ENCODE results near the gene DRAP1.

DRAP1 gene

GRCh38 chr11:65928667-65929066 lies 9.4 kb downstream of the DRAP1 start:
- H3K9me3 ChIP-seq (ENCODE audit: insufficient read depth, low read length): no peaks in the 10 kb centered on the region
- TF ChIP-seq SUZ12 (IDR thresholded peaks at IDR 0.05; ENCODE audit: extremely low read depth, insufficient read depth, insufficient read length) (no peak), ZNF274 (IDR thresholded peaks at IDR 0.05; ENCODE audit: low read depth, low read length) (no peak), YY1 (IDR thresholded peaks at IDR 0.05; ENCODE audit: insufficient read depth, insufficient read length) (no peak)
- no peaks in the 10 kb centered on the region for H3K27me3 ChIP-seq (ENCODE audit: insufficient read depth, insufficient read length)
- H3K4me3 ChIP-seq (ENCODE audit: insufficient read length, low read depth): no peak overlapping the region
- peaks cover 11% of the 10 kb centered on the region for H3K4me1 ChIP-seq (ENCODE audit: insufficient read depth, insufficient read length)
- no peak overlapping the region for H3K9ac ChIP-seq (ENCODE audit: insufficient read length, low read depth)
- DNase-seq (ENCODE audit: low read depth, low spot score): no peak
- peaks cover 12% of the 10 kb centered on the region for H3K36me3 ChIP-seq (ENCODE audit: insufficient read depth, insufficient read length, low read length)

- H3K4me1 ChIP-seq (ENCODE audit: insufficient read depth, insufficient read length): peaks cover 7% of the 10 kb centered on the region
These were observed 12.7 kb downstream of the DRAP1 start for GRCh38 chr11:65931773-65932557.

GRCh38 chr11:65932558-65932919 lies 13.3 kb downstream of the DRAP1 start:
- DNase-seq (ENCODE audit: low read depth, low spot score): no peak
- no peak for TF ChIP-seq SUZ12 (IDR thresholded peaks at IDR 0.05; ENCODE audit: extremely low read depth, insufficient read depth, insufficient read length)
- TF ChIP-seq YY1 (IDR thresholded peaks at IDR 0.05; ENCODE audit: insufficient read depth, insufficient read length): no peak
- no peak for TF ChIP-seq ZNF274 (IDR thresholded peaks at IDR 0.05; ENCODE audit: low read depth, low read length)
- Histone ChIP-seq H3K27me3 (ENCODE audit: insufficient read depth, insufficient read length) (no peaks in the 10 kb centered on the region), H3K4me3 (ENCODE audit: insufficient read length, low read depth) (no peak overlapping the region), H3K4me1 (ENCODE audit: insufficient read depth, insufficient read length) (peaks cover 5% of the 10 kb centered on the region), H3K9ac (ENCODE audit: insufficient read length, low read depth) (no peak overlapping the region), H3K9me3 (ENCODE audit: insufficient read depth, low read length) (no peaks in the 10 kb centered on the region), H3K36me3 (ENCODE audit: insufficient read depth, insufficient read length, low read length) (no peaks in the 10 kb centered on the region)

More at GRCh38 chr11:65931773-65932557, 12.7 kb downstream of the DRAP1 start:
- no peak for TF ChIP-seq YY1 (IDR thresholded peaks at IDR 0.05; ENCODE audit: insufficient read depth, insufficient read length)
- no peak for TF ChIP-seq ZNF274 (IDR thresholded peaks at IDR 0.05; ENCODE audit: low read depth, low read length)
- TF ChIP-seq SUZ12 (IDR thresholded peaks at IDR 0.05; ENCODE audit: extremely low read depth, insufficient read depth, insufficient read length): no peak
- no peaks in the 10 kb centered on the region for H3K9me3 ChIP-seq (ENCODE audit: insufficient read depth, low read length)
- no peak overlapping the region for H3K4me3 ChIP-seq (ENCODE audit: insufficient read length, low read depth)
- DNase-seq (ENCODE audit: low read depth, low spot score): no peak
- H3K27me3 ChIP-seq (ENCODE audit: insufficient read depth, insufficient read length): no peaks in the 10 kb centered on the region
- no peaks in the 10 kb centered on the region for H3K36me3 ChIP-seq (ENCODE audit: insufficient read depth, insufficient read length, low read length)
- H3K9ac ChIP-seq (ENCODE audit: insufficient read length, low read depth): no peak overlapping the region

GRCh38 chr11:65934014-65934413 lies 14.8 kb downstream of the DRAP1 start:
- Histone ChIP-seq H3K4me1 (ENCODE audit: insufficient read depth, insufficient read length) (peaks cover 3% of the 10 kb centered on the region), H3K4me3 (ENCODE audit: insufficient read length, low read depth) (no peak overlapping the region), H3K36me3 (ENCODE audit: insufficient read depth, insufficient read length, low read length) (no peaks in the 10 kb centered on the region), H3K9ac (ENCODE audit: insufficient read length, low read depth) (no peak overlapping the region), H3K9me3 (ENCODE audit: insufficient read depth, low read length) (no peaks in the 10 kb centered on the region), H3K27me3 (ENCODE audit: insufficient read depth, insufficient read length) (no peaks in the 10 kb centered on the region)
- no peak for DNase-seq (ENCODE audit: low read depth, low spot score)
- TF ChIP-seq SUZ12 (IDR thresholded peaks at IDR 0.05; ENCODE audit: extremely low read depth, insufficient read depth, insufficient read length) (no peak), ZNF274 (IDR thresholded peaks at IDR 0.05; ENCODE audit: low read depth, low read length) (no peak), YY1 (IDR thresholded peaks at IDR 0.05; ENCODE audit: insufficient read depth, insufficient read length) (no peak)

DNA sequence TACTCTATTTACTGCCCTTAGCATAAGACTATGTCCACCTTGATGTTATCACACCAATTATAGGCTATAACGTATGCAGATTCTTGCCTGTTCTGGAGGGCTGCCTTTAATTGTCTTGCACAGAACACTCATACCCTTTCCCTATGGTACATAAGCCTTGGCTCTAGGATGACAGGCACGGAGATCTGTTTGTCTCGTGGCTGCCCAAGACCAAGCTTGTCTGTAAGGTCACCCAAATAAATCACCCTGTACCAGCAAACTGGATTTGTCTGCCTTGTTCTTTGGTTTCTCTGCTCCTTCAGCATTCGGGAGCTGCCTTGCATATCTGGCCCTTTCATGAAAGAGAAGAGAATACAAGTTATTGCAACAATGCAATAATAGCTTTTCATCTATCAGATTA lies 18.5 kb downstream of the DRAP1 start:
- H3K4me3 ChIP-seq (ENCODE audit: insufficient read length, low read depth): no peak overlapping the region
- peaks cover 7% of the 10 kb centered on the region for H3K4me1 ChIP-seq (ENCODE audit: insufficient read depth, insufficient read length)
- no peaks in the 10 kb centered on the region for H3K36me3 ChIP-seq (ENCODE audit: insufficient read depth, insufficient read length, low read length)
- no peaks in the 10 kb centered on the region for H3K27me3 ChIP-seq (ENCODE audit: insufficient read depth, insufficient read length)
- no peak for DNase-seq (ENCODE audit: low read depth, low spot score)
- H3K9ac ChIP-seq (ENCODE audit: insufficient read length, low read depth): no peak overlapping the region
- H3K9me3 ChIP-seq (ENCODE audit: insufficient read depth, low read length): no peaks in the 10 kb centered on the region
- TF ChIP-seq SUZ12 (IDR thresholded peaks at IDR 0.05; ENCODE audit: extremely low read depth, insufficient read depth, insufficient read length) (no peak), YY1 (IDR thresholded peaks at IDR 0.05; ENCODE audit: insufficient read depth, insufficient read length) (no peak), ZNF274 (IDR thresholded peaks at IDR 0.05; ENCODE audit: low read depth, low read length) (no peak)

GRCh38 chr11:65941720-65942310 lies 22.6 kb downstream of the DRAP1 start:
- H3K27me3 ChIP-seq (ENCODE audit: insufficient read depth, insufficient read length): no peaks in the 10 kb centered on the region
- no peak for TF ChIP-seq ZNF274 (IDR thresholded peaks at IDR 0.05; ENCODE audit: low read depth, low read length)
- no peak overlapping the region for H3K9ac ChIP-seq (ENCODE audit: insufficient read length, low read depth)
- H3K9me3 ChIP-seq (ENCODE audit: insufficient read depth, low read length): no peaks in the 10 kb centered on the region
- no peaks in the 10 kb centered on the region for H3K36me3 ChIP-seq (ENCODE audit: insufficient read depth, insufficient read length, low read length)
- DNase-seq (ENCODE audit: low read depth, low spot score): no peak
- H3K4me1 ChIP-seq (ENCODE audit: insufficient read depth, insufficient read length): peaks cover 10% of the 10 kb centered on the region
- no peak overlapping the region for H3K4me3 ChIP-seq (ENCODE audit: insufficient read length, low read depth)

DNA sequence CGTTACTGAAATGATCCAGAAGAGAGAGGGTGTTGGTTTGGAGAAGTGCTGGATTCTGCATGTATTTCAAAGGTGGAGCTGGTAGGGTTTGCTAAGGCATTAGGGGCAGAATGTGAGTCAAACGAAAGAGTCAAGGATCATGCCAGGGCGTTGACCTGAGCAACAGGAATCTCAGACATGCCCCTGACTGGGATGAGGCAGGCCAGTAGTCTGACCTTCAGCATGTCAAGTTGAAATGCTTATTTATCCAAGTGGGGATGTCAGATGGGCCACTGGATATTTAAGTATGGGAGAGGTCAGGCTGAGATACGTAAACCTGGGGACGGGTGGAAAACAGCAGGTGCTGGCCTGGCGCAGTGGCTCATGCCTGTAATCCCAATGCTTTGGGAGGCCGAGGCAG lies 23.3 kb downstream of the DRAP1 start:
- Histone ChIP-seq H3K9me3 (ENCODE audit: insufficient read depth, low read length) (no peaks in the 10 kb centered on the region), H3K9ac (ENCODE audit: insufficient read length, low read depth) (no peak overlapping the region), H3K27me3 (ENCODE audit: insufficient read depth, insufficient read length) (no peaks in the 10 kb centered on the region), H3K4me3 (ENCODE audit: insufficient read length, low read depth) (no peak overlapping the region), H3K4me1 (ENCODE audit: insufficient read depth, insufficient read length) (peaks cover 16% of the 10 kb centered on the region), H3K36me3 (ENCODE audit: insufficient read depth, insufficient read length, low read length) (no peaks in the 10 kb centered on the region)
- TF ChIP-seq SUZ12 (IDR thresholded peaks at IDR 0.05; ENCODE audit: extremely low read depth, insufficient read depth, insufficient read length): no peak
- no peak for TF ChIP-seq ZNF274 (IDR thresholded peaks at IDR 0.05; ENCODE audit: low read depth, low read length)
- no peak for TF ChIP-seq YY1 (IDR thresholded peaks at IDR 0.05; ENCODE audit: insufficient read depth, insufficient read length)
- DNase-seq (ENCODE audit: low read depth, low spot score): no peak
